SH-SY5Y (cell line): ENCODE measurements around the gene TFEB.

ENCODE experiments used
- GATA2 ChIP-seq: IDR thresholded peaks from 2 replicates; pipeline ENCODE4 v1.6.1; 2011; ENCODE audit warnings: mild to moderate bottlenecking, low read depth, low read length
- GATA3 ChIP-seq: IDR thresholded peaks from 2 replicates; pipeline ENCODE4 v1.6.1; 2011; ENCODE audit warnings: low read depth, mild to moderate bottlenecking, low read length, moderate library complexity

TFEB gene

DNA sequence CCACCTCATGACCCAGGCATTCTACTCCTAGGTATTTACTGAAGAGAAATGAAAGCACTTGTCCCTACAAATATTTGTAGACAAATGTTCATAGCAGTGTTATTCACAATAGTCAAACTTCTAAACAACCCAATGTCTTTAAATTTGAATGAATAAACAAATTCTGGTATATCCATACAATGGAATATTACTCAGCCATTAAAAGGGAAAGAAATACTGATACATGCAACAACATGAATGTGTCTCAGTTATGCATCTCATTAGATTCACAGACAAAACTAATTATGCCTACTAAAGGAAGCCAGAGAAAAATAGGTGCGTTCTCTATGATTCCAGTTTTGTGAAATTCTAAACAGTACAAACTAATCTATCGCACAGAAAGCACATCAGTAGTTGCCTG lies 66.4 kb downstream of the TFEB start:
- TF ChIP-seq GATA3 (no peak), GATA2 (no peak)

- TF ChIP-seq GATA3 (no peak), GATA2 (no peak)
Observed at GRCh38 chr6:41667195-41667594, 68.2 kb downstream of the TFEB start.

DNA sequence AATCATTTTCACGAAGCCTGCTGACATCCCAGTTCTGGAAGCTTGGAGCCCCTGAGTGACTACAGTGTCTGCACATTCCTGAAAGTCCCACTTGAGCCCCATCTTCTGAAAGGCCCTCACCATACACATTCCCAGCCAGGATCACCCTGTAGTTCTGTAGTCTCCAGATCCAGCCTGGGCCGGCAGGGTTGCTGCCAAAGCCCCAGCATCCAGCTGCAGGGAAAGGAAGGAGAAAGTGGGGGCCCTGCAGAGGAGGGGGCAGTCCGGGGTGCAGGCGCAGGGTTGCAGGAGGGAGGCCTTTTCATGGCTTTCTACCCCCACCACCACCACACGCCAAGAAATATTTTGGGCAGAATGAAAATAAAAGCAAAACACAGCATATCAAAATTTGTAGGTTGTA lies 71.1 kb downstream of the TFEB start:
- TF ChIP-seq GATA2 (no peak), GATA3 (no peak)

GRCh38 chr6:41663568-41663967 lies 71.8 kb downstream of the TFEB start:
- TF ChIP-seq GATA3 (no peak), GATA2 (no peak)

GRCh38 chr6:41659935-41660334 lies 75.5 kb downstream of the TFEB start:
- TF ChIP-seq GATA2 (no peak), GATA3 (no peak)

DNA sequence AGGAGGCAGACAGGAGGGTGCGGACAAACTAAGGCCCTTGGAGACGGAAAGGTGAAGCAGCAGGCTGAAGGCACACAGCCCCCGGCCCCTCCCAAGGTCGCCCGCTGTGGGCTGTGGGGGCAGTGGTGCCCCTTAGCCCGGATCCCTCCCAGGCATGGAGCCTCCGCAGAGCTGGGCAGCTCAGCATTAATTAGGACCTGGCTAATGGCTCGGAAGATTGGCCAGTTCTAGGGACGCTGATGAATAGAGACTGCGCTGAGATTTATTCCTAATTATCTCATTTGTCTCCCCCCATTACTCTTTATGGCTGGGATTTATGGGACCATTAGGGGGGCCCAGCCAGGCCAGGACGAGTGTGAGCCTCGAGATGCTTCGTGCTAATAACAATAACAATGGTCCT lies 76.8 kb downstream of the TFEB start:
- TF ChIP-seq GATA2 (no peak), GATA3 (no peak)

GRCh38 chr6:41657131-41658094 lies 78.0 kb downstream of the TFEB start:
- TF ChIP-seq GATA2 (no peak), GATA3 (no peak)

DNA sequence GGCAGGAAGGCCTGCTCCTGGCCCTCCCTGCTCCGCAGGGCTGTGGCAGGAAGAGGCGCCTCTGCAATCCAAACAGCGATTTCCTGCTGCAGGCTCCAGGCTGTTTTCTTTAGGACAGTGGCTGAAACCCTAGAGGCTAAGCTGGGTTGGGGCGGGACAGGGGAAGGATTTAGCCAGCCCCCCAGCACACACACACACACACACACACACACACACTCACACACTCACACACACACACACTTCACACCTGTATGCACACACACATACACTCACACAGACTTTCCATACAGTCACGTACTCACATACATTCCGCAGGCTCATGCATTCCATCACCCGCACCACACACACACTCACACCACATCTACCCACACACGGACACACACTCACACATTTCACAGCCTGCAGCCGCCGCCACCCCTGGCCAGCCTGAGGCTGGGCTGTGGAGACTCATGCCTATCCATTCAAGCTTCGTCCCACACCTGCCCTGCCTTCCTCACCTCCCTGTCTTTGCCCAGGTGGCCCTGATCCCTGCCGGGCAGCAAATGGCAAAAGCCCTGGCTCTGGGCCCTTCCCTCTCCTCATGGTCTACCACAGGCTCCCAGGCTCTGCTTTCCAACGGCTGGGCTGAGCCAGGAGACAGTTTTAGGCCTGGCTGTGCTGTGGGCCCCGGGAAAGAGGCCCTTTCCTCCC lies 79.3 kb downstream of the TFEB start:
- TF ChIP-seq GATA2, result no peak
- no peak for TF ChIP-seq GATA3

- TF ChIP-seq GATA2, result no peak
- no peak for TF ChIP-seq GATA3
Observed at GRCh38 chr6:41655646-41656001, 79.8 kb downstream of the TFEB start.

- TF ChIP-seq GATA3 (no peak), GATA2 (no peak)
Observed at GRCh38 chr6:41655176-41655575, 80.2 kb downstream of the TFEB start.

GRCh38 chr6:41654698-41655151 lies 80.7 kb downstream of the TFEB start:
- TF ChIP-seq GATA3 (no peak), GATA2 (no peak)

- TF ChIP-seq GATA3 (no peak), GATA2 (no peak)
Observed at GRCh38 chr6:41654151-41654697, 81.2 kb downstream of the TFEB start.

- no peak for TF ChIP-seq GATA2
- TF ChIP-seq GATA3, result no peak
Observed at GRCh38 chr6:41653691-41654090, 81.7 kb downstream of the TFEB start.

- TF ChIP-seq GATA2 (no peak), GATA3 (no peak)
Observed at GRCh38 chr6:41652866-41653652, 82.3 kb downstream of the TFEB start.
